GM18526 (cell line): Measurements from ENCODE around the gene ZBTB20.

Source experiments
- POLR2A ChIP-seq: IDR thresholded peaks from 3 replicates; pipeline ENCODE4 v1.6.1; 2011; ENCODE audit not compliant: insufficient read length; ENCODE audit errors: extremely low read depth

The ZBTB20 gene

GRCh38 chr3:114706591-114707232 is 440.4 kb downstream of the ZBTB20 start:
- no peak for TF ChIP-seq POLR2A

GRCh38 chr3:114700637-114701234 is 446.4 kb downstream of the ZBTB20 start:
- TF ChIP-seq POLR2A, result no peak

GRCh38 chr3:114698146-114699105 is 448.7 kb downstream of the ZBTB20 start:
- no peak for TF ChIP-seq POLR2A

- no peak for TF ChIP-seq POLR2A
Measured at GRCh38 chr3:114697401-114697800, 449.7 kb downstream of the ZBTB20 start.

- TF ChIP-seq POLR2A, result no peak
Measured at GRCh38 chr3:114694251-114694650, 452.8 kb downstream of the ZBTB20 start.

GRCh38 chr3:114691871-114692270 is 455.2 kb downstream of the ZBTB20 start:
- TF ChIP-seq POLR2A, result no peak

- no peak for TF ChIP-seq POLR2A
Measured at GRCh38 chr3:114690911-114691310, 456.2 kb downstream of the ZBTB20 start.

GRCh38 chr3:114687151-114687550 is 459.9 kb downstream of the ZBTB20 start:
- no peak for TF ChIP-seq POLR2A

- TF ChIP-seq POLR2A, result no peak
Measured at GRCh38 chr3:114686621-114687020, 460.5 kb downstream of the ZBTB20 start.

- no peak for TF ChIP-seq POLR2A
Measured at GRCh38 chr3:114685161-114685560, 461.9 kb downstream of the ZBTB20 start.

- TF ChIP-seq POLR2A, result no peak
Measured at GRCh38 chr3:114680299-114680698, 466.8 kb downstream of the ZBTB20 start.

GRCh38 chr3:114675104-114675503 is 472.0 kb downstream of the ZBTB20 start:
- no peak for TF ChIP-seq POLR2A

GRCh38 chr3:114674036-114674435 is 473.1 kb downstream of the ZBTB20 start:
- no peak for TF ChIP-seq POLR2A

- TF ChIP-seq POLR2A, result no peak
Measured at GRCh38 chr3:114673481-114673880, 473.6 kb downstream of the ZBTB20 start.

GRCh38 chr3:114672692-114673447 is 474.2 kb downstream of the ZBTB20 start:
- no peak for TF ChIP-seq POLR2A
